ENCODE measurements around the gene IFNE. TPM values are rescaled to one million over a fixed set of nuclear protein-coding genes. Genes with fewer than 3 reads are reported as not detected.

Gene IFNE
- total RNA-seq, 4 donors from 2014 or later: 0.91 to 3.4 (median 2.4) TPM; not detected in 1

Small RNA genes lying within 50 kb of the gene (small RNA-seq; reads per million reads assigned to genes)
- gene MIR31: 88.7 to 520 (median 366) reads per million in 4 donors
- gene RF00157: 0 to 0.14 (median 0.04) reads per million in 4 donors

Other genes starting within 250 kb of the IFNE start
- not detected for gene IFNA14, start 242.3 kb downstream of the IFNE start, total RNA-seq
- not detected for gene IFNA5, start 177.0 kb downstream of the IFNE start, total RNA-seq
- gene KLHL9, start 146.9 kb downstream of the IFNE start, total RNA-seq: 10 to 100 TPM in 3 of 4 donors, 1 to 10 TPM in 1; 6.6 to 21.2 (median 13.5) TPM
- not detected for gene IFNA6, start 131.4 kb downstream of the IFNE start, total RNA-seq
- not detected for gene IFNA13, start 114.3 kb downstream of the IFNE start, total RNA-seq
- not detected for gene IFNA2, start 96.9 kb downstream of the IFNE start, total RNA-seq
- gene IFNA8, start 73.2 kb downstream of the IFNE start, total RNA-seq: not detected
- gene IFNA1, start 41.9 kb downstream of the IFNE start, total RNA-seq: not detected